Stomach (tissue), 9 donors: ENCODE measurements around the gene FTH1. TPM values are rescaled to one million over a fixed set of nuclear protein-coding genes. Genes with fewer than 3 reads are reported as not detected.

Experiments
- DNase-seq, 2 donors: peaks; one replicate each; pipeline versions ENCODE4 v3.0.0 to v3.0.0-alpha.2; 2013 to 2019
- H3K27ac ChIP-seq, 5 donors: fragments of 200-600 bp in 4 of 5; sonication (generic) in 4 of 5; one replicate each; pipeline ENCODE4 v1.5.1; 2013 to 2019; ENCODE audit warnings: mild to moderate bottlenecking in 1 of 5, moderate library complexity in 1 of 5
- H3K27me3 ChIP-seq, 3 donors: fragments of 200-600 bp; sonication (generic); one replicate each; pipeline ENCODE4 v1.5.1; 2017 to 2019; ENCODE audit warnings: mixed run types in 1 of 3
- H3K36me3 ChIP-seq, 4 donors: fragments of 200-600 bp; sonication (generic); 1 replicate in 3 of 4; 2 replicates in 1 of 4; pipeline ENCODE4 v1.5.1; 2016 to 2019
- H3K4me1 ChIP-seq, 4 donors: fragments of 200-600 bp; sonication (generic); one replicate each; pipeline ENCODE4 v1.5.1; 2016 to 2019
- H3K4me3 ChIP-seq, 4 donors: fragments of 200-600 bp; sonication (generic) in 3 of 4; one replicate each; pipeline ENCODE4 v1.5.1; 2016 to 2019; ENCODE audit warnings: mild to moderate bottlenecking in 1 of 4
- H3K9me3 ChIP-seq, 4 donors: fragments of 200-600 bp; sonication (generic); one replicate each; pipeline ENCODE4 v1.5.1; 2016 to 2019
- CTCF ChIP-seq, 7 experiments: fragments of 450-650 bp in 4 of 7; fragments of 200-600 bp in 3 of 7; sonication (generic) in 3 of 7; IDR thresholded peaks; one replicate each; pipeline ENCODE4 v1.5.1; 2016 to 2019; ENCODE audit warnings: antibody characterized with exemption in 7 of 7, control low read depth in 2 of 7, mild to moderate bottlenecking in 1 of 7
- EP300 ChIP-seq: sonication (generic); formaldehyde crosslinking; IDR thresholded peaks from one replicate; pipeline ENCODE4 v1.6.1; 2017; ENCODE audit warnings: antibody characterized with exemption
- POLR2A ChIP-seq, 4 donors: fragments of 450-650 bp; IDR thresholded peaks; one replicate each; pipeline ENCODE4 v1.6.1; 2016; ENCODE audit warnings: antibody characterized with exemption in 4 of 4, control low read depth in 2 of 4, mild to moderate bottlenecking in 1 of 4, moderate library complexity in 1 of 4
- POLR2AphosphoS5 ChIP-seq, 3 donors: sonication (generic); formaldehyde crosslinking; IDR thresholded peaks; one replicate each; pipeline ENCODE4 v1.6.1; 2016; ENCODE audit warnings: antibody characterized with exemption in 3 of 3
- WGBS, 5 donors: extraction: QIAGEN DNeasy Blood & Tissue Kit in 3 of 5; methylation state at CpG; one replicate each; pipeline versions ENCODE4 v1.1.5 to v1.1.7; 2013 to 2018; 5-methylcytosine and 5-hydroxymethylcytosine counted together
- intact Hi-C: fragments of 100-400 bp; cut with DNase I; formaldehyde crosslinking; loops from one replicate; pipeline ENCODE4 v1.15.1; 2023; ENCODE audit warnings: low total_unique reads
- polyA plus RNA-seq, 3 donors: library from polyadenylated mRNA; stranded (reverse); fragments of 200-250 nt; gene quantifications; one replicate each; pipeline ENCODE4 v1.2.3, GENCODE V29; 2013
- total RNA-seq, 5 donors: library from RNA; depleted of rRNA; stranded (reverse); fragments of >200 nt; gene quantifications; one replicate each; pipeline versions ENCODE4 v1.1.0 to v1.2.3, GENCODE V29; 2014 to 2016
- donor health status: healthy with polysubstance abuse.
- donor health status: Bipolar disorder and iron deficiency.
- donor health status: healthy.

The FTH1 gene
- total and polyA plus RNA-seq, 8 donors, result 703 to 8,523 (median 2,035) TPM

DNA sequence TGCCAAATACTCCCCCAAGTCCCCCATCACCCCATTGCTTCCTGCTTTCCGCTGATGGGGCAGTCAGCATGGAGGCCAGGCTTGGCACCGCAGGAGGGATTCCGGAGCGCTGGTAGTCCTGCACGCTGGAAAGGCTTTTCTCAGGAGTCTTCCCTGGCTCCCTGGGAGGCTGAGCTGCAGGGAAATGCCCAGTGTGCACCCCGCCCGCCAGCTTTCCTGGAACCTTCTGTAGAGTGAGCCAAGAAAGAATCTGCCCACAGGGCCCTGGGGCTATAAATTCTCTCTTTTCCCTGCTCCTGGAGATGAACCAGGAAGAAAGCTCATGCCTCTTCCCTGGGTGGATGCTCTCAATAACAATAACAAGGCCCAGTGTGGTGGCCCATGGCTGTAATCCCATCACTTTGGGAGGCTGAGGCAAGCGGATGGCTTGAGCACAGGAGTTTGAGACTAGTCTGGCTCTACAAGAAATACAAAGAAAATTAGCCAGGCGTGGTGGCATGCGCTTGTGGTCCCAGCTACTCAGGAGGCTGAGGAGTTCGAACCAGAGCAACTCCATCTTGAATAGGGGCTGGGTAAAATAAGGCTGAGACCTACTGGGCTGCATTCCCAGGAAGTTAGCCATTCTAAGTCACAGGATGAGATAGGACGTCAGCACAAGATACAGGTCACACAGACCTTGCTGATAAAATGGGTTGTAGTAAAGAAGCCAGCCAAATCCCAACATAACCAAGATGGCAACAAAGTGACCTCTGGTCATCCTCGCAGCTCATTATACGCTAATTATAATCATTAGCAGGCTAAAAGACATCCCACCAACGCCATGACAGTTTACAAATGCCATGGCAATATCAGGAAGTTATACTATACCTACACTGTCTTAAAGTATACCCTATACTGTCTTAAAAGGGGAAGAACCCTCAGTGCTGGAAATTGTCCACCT is 46.4 kb upstream of the FTH1 start:
- H3K36me3 ChIP-seq, result no peaks in the 10 kb centered on the region
- H3K9me3 ChIP-seq, result no peaks in the 10 kb centered on the region
- H3K27ac ChIP-seq, result no peak overlapping the region
- TF ChIP-seq POLR2AphosphoS5 (IDR thresholded peaks at IDR 0.05) (no peak), POLR2A (IDR thresholded peaks at IDR 0.05) (no peak), EP300 (no peak), CTCF (IDR thresholded peaks at IDR 0.05) (no peak)
- peaks cover 0 to 3% (median 0%) of the 10 kb centered on the region in 4 donors for H3K4me1 ChIP-seq
- WGBS, 5 donors, result 77 to 82% (median 80%) methylated on average over 13 to 15 of the region's 15 CpGs
- no peak overlapping the region for H3K4me3 ChIP-seq
- no peaks in the 10 kb centered on the region for H3K27me3 ChIP-seq
- intact Hi-C loops, result no loop called here
- no peak for DNase-seq

DNA sequence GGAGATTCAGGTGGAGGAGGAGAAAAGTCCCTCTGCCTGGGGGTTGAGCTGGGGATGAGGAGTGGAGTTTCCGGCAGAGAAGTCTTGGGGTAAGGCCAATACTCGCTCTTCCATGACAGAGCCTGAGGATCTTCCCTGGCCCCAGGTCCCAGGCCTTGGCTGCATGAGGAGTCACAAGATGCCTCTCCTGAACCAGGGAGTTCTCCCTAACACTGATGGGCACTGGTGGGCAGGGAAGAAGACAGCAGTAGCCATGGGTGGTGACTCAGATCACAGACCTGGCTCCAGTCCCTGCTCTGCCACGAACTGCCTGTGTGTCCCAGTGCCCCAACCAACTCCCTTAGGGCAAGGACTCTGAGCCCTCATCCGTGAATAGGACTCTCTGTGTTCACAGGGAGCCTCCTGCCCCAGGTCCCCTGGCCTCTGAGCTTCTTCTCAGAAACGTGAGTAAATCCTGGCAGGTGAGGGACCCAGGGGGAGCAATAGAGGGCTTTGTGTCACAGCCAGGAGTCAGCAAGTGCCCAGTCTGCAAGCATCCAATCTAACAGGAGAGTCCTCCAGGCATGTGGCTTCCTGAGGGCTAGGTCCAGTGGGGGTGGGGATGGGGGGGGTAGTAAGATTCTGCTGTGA is 45.5 kb upstream of the FTH1 start:
- no peaks in the 10 kb centered on the region for H3K27me3 ChIP-seq
- DNase-seq, result no peak
- peaks cover 0 to 3% (median 0%) of the 10 kb centered on the region in 4 donors for H3K4me1 ChIP-seq
- no peak overlapping the region for H3K27ac ChIP-seq
- H3K4me3 ChIP-seq, result no peak overlapping the region
- no peaks in the 10 kb centered on the region for H3K36me3 ChIP-seq
- intact Hi-C loops, result no loop called here
- TF ChIP-seq POLR2AphosphoS5 (IDR thresholded peaks at IDR 0.05) (no peak), CTCF (IDR thresholded peaks at IDR 0.05) (no peak), POLR2A (IDR thresholded peaks at IDR 0.05) (no peak), EP300 (no peak)
- H3K9me3 ChIP-seq, result no peaks in the 10 kb centered on the region
- 61 to 85% (median 73%) methylated on average over 4 to 5 of the region's 5 CpGs for WGBS, 5 donors

GRCh38 chr11:62012451-62012831 is 45.0 kb upstream of the FTH1 start:
- no peak for DNase-seq
- Histone ChIP-seq H3K9me3 (no peaks in the 10 kb centered on the region), H3K27me3 (no peaks in the 10 kb centered on the region), H3K4me1 (peaks cover 0 to 3% (median 0%) of the 10 kb centered on the region in 4 donors), H3K4me3 (no peak overlapping the region), H3K27ac (no peak overlapping the region), H3K36me3 (no peaks in the 10 kb centered on the region)
- TF ChIP-seq POLR2A (IDR thresholded peaks at IDR 0.05) (no peak), POLR2AphosphoS5 (IDR thresholded peaks at IDR 0.05) (no peak), CTCF (IDR thresholded peaks at IDR 0.05) (no peak), EP300 (no peak)
- intact Hi-C loops, result no loop called here
- 51 to 92% (median 79%) methylated on average over 3 of the region's 3 CpGs for WGBS, 5 donors

DNA sequence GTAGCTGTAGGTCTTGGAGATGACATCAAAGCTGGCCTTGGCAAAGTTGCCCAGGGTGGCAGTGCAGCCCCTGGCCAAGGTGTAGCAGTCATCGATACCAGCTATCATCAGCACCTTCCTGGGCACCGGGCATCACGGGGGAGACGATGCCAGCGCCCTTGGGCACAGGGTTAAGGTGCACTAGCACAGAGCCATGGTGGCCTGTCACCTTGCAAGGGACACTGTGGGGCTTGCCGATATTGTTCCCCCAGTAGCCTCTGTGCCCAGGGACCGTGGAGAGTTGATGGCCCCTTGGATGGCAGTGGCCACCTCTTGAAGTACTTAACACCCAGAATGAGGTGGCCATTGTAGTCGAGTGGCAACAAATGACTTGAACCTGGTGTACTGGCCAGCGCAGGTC is 44.4 kb upstream of the FTH1 start:
- intact Hi-C loops, result no loop called here
- Histone ChIP-seq H3K27me3 (no peaks in the 10 kb centered on the region), H3K4me3 (no peak overlapping the region), H3K36me3 (no peaks in the 10 kb centered on the region), H3K27ac (no peak overlapping the region), H3K9me3 (no peaks in the 10 kb centered on the region), H3K4me1 (peaks cover 0 to 3% (median 0%) of the 10 kb centered on the region in 4 donors)
- 85 to 98% (median 96%) methylated on average over 5 to 9 of the region's 9 CpGs for WGBS, 5 donors
- DNase-seq, result no peak
- TF ChIP-seq POLR2A (IDR thresholded peaks at IDR 0.05), result no peak
- TF ChIP-seq CTCF (IDR thresholded peaks at IDR 0.05), result no peak
- no peak for TF ChIP-seq POLR2AphosphoS5 (IDR thresholded peaks at IDR 0.05)
- no peak for TF ChIP-seq EP300
